OCI-M2 (cell line): ENCODE measurements around the gene NUDT4B.
"Not testable (repeated sequence)": the region's sequence is repeated elsewhere in the genome, so short reads cannot be mapped to it uniquely, and the experiment has no call there.

Source experiments
- DNase-seq: peaks from one replicate; lab custom pipeline; 2025; ENCODE audit not compliant: unreplicated experiment; lab: John Stamatoyannopoulos, UW

The NUDT4B gene

DNA sequence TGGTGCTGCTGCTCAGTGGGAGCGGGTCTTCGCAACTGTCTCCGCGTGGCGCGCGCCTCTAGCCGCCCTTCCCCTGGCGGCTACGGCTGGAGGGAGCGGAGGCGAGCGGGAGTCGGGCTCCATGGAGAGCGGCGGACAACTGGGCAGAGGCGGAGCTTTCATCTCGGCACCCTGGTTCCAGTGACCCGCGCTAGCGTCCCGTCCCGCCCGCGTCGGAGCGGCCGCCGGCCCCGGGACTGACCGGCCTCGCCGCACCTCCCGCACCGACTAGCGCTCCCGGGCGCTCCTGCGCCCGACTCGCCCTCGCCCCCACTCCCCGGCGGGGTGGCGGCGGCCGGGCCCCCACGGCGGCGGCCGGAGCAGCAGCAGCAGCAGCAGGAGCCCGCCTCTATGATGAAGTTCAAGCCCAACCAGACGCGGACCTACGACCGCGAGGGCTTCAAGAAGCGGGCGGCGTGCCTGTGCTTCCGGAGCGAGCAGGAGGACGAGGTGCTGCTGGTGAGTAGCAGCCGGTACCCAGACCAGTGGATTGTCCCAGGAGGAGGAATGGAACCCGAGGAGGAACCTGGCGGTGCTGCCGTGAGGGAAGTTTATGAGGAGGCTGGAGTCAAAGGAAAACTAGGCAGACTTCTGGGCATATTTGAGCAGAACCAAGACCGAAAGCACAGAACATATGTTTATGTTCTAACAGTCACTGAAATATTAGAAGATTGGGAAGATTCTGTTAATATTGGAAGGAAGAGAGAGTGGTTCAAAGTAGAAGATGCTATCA, at the start of gene NUDT4B:
NUDT4B (plus strand) TSS at position 212 of the 772 bp plus-strand sequence; CDS start at position 391, 179 bp downstream.
- DNase-seq = not testable (repeated sequence)

DNA sequence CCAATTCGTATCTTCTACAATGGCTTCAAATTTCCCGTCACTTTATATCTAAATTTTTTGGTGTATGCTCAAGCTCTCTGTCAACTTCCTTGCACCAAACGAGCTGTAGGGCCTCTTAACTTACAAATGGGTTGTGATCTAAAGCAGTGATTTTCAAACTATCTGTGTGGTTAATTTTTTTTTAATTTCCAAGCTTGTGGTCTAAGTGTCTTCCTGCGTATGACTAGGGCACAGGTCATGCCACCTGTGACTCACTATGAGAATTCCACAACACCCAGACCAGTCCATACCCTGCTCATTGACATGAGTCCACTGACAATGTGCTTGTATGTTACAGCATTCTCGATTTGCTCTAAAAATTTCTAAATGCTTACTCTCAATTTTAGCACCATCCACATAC, 49.2 kb upstream of the NUDT4B start:
- not testable (repeated sequence) for DNase-seq

DNA sequence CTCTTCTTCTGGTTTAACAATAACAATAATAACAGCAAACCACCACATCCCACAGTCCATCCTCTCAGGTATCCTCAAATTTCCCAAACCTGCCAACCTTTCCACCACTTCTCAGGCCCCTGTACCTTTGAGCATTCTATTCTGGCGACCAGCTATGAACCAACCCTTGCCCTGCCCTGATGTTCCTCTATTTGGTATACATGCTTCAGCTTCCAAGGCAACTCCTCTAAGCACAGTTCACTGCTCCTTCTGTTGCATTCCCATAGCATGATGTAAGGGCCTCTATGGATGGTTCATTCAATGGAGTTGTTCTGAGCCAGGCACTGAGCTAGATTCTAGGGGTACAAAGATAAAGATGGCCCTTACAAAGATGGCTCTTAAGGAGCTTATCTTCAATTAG, 46.3 kb upstream of the NUDT4B start:
- not testable (repeated sequence) for DNase-seq

GRCh38 chr1:148703973-148704591, 44.5 kb upstream of the NUDT4B start:
- DNase-seq = not testable (repeated sequence)

DNA sequence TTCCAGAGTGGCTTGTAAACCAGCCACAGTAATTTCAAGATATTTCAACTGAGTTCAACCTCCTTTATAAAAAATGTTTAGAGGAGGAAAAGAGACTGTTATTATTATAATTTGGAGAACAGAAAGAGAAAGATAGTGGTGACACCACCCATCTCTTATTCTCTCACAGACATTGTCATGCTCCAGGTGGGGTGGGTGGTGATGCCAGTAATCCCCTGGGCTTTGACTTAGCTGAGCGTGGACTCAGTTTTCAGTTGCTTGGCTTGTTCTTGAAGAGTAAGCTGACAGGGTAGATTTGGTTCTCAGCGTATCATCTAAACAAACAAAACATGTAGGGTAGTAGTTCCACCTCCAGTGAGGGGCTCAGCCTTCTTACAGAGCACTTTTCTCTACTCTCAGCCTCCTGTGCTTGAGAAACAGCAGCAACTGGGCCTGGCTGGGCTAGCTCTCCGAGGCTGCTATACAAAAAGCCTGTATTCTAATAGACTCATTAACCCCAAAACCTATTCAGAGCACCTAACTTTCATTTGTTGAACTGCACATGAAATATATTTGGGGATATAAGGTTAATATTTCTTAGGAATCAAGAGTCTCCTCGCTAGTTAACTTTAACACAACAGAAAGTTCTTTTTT, 43.1 kb upstream of the NUDT4B start:
- DNase-seq = not testable (repeated sequence)

DNA sequence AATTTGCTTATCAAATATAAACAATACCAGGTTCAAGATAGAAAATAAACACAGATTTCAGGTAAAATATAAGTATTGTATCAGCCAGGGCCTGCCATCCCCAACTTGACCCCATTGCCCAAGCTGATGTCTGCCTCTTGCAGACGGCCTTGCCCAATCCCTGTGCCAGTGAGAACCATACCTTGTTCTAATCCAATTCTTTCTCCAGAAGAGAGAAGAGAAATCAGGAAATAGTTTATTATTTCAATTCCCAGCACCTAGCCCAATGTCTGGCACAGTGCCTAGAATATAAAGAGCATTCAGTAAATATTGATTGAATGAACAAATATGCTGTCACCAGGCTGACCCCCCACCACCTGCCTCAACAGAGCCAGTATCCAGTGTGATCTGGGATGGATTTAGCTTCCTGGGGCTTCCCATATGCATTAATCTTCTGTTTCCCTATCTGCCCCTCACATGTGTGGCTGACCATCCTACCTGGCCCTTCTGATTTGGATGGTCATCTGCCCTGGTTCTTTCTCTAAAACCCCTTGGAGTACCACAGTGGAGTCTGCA, 39.7 kb upstream of the NUDT4B start:
- DNase-seq = not testable (repeated sequence)

GRCh38 chr1:148710772-148711523, 37.6 kb upstream of the NUDT4B start:
- not testable (repeated sequence) for DNase-seq

GRCh38 chr1:148712353-148712752, 36.2 kb upstream of the NUDT4B start:
- DNase-seq = not testable (repeated sequence)

GRCh38 chr1:148715518-148715917, 33.1 kb upstream of the NUDT4B start:
- not testable (repeated sequence) for DNase-seq

DNA sequence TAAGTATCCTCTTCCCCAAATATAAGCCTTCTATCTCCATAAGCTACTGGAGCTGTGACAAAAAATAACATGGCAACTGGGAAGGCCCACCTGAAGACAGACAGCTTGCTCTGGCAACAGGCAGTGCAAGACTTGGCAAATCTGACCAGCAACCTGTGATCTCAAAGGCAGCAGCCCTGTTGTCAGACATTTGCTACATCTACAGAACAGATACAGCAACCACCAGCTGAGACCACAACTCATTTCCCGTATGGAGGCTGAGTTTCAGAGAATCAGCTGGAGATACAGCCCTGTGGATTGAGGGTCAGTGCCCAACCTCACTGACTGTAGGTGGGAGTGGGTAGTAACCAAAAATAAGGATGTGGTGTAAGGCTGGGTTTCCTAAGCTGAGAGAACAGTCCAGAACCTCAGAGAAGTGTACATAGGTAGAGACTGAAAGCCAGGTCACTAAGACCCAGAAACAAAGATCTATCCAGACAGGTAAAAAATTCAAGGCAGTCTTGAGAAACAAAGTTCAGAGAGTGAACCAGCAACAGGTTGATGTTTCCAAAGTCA, 31.5 kb upstream of the NUDT4B start:
- not testable (repeated sequence) for DNase-seq

DNA sequence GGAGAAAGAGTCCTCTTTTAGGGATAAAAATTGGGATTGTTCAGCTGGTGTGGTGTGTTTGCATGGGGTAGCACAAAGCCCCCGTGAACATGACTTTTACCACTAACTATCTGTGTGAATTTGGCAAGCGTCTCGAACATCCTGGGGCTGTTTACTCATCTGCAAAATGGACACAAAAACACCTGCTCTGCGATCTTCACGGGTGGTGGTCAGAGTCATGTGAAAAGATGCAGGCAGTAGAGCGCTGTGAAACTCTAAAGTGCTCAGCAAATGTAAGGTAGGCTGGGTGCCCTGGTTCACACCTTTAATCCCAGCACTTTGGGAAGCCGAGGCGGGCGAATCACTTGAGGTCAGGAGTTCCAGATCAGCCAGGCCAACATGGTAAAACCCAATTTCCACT, 27.7 kb upstream of the NUDT4B start:
- DNase-seq = not testable (repeated sequence)

DNA sequence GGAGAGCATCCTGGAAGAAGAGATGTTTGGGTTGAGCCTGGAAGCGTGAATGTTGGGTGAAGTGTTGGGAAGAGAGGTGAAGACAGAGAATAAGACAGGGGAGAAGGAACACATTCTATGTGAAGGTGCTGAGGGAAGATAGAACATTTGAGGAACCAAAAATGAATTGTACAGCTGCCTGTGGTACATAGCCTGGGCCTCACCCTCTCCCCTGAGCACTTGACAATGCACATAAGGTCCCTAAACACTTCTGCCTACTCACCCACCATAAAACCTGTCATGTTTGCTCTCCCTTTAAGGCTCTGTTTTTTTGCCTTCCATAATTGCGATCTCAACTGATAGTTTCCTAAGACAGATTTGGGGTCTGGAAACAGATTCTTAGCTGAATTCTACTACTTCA, 25.8 kb upstream of the NUDT4B start:
- DNase-seq = not testable (repeated sequence)

GRCh38 chr1:148723515-148723914, 25.1 kb upstream of the NUDT4B start:
- not testable (repeated sequence) for DNase-seq

DNA sequence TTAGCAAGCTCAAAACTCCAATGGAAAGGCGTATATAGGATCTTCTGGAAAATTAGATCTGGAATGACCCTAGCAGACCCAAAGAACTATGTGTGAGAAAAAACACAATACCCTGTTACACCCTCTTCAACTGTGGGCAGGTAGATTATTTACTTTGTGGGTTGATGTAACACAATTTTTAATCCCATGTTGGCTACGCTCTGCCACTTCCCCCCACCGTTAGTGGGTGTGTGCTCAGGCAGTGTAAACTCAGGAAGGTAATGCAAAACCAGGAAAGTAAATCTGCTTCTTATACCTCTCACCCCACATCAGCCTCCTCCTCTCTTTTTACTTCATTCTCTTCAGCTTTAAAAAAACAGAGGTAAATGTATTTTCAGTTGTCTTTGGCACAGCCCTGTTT, 23.7 kb upstream of the NUDT4B start:
- not testable (repeated sequence) for DNase-seq

DNA sequence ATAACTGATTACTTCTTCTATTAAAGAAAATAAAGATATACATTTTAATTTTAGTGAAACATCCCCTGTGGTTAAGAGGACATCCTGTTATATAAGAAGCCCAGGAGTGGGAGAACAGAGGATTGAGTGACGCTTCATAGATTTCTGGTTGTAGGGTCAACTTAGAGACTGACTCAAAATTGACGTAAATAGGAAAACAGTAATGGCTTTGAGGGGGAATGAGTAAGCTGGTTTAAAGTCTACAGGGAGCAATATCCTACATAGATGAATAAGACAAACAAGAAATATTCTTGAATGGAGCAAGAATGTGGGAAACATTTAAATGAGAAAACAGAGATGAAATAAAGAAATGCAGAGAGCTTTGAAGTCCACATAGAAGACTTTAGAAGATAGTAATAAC, 20.7 kb upstream of the NUDT4B start:
- DNase-seq = not testable (repeated sequence)

DNA sequence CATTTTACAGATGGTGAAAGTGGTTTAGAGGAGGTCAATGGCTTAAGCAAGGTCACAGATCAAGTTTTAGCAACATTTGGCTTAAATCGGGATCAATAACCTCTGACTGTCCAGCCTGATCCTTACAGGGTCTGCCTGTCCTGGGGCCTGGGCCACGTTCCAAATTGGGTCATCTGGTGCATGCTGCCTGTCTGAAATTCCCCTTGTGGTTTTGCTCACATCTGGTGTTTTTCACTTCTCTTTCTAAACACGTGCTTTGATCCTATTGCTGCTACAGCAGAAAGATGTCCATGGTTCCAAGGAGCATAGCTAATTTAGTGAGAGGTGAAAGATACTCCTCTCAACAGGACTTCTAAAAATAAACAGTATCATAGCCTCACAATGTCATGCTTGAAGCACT, 19.4 kb upstream of the NUDT4B start:
- not testable (repeated sequence) for DNase-seq

DNA sequence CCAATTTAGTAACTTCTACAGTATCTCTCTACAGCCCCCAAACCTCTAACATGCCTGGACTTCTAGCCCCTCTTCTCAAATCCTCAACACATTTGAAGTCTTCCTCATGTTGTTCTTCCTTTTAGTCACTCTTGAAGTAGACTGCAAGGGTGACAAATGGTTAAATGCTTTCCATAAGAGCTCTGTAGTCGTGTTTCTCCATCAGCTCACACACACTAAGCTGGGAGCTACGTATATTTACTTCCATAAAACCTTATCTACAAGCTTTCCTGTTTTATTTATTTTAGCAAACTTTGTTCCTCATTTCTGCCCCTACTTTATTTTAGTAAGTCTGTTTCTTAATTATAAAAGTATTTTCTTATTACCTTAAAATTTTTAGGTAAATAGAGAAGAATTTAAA, 19.0 kb upstream of the NUDT4B start:
- DNase-seq = not testable (repeated sequence)

- not testable (repeated sequence) for DNase-seq
Observed at GRCh38 chr1:148732277-148732676, 16.3 kb upstream of the NUDT4B start.

- DNase-seq = not testable (repeated sequence)
Observed at GRCh38 chr1:148733585-148734310, 14.8 kb upstream of the NUDT4B start.

DNA sequence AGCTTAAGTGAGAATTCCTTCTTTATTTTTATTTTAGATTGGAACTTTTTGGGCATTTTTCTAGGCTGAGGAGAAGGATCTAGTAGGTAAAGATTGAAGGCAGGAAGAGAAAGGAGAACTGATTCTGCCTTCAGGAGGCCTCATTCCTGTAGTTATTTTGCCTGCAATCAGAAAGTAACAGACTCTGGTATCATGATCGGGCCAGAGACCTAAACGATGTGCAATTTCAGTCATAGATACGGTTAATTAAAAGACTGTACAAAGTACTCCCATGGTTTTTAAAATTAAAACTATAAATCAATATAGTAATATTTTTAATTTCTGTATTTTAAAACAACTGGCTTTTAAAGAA, 14.3 kb upstream of the NUDT4B start:
- not testable (repeated sequence) for DNase-seq
